Fibroblast of mammary gland (primary cell): ENCODE results near the gene RYR3.

ENCODE experiments used
- DNase-seq: peaks from one replicate; pipeline ENCODE4 v3.0.0-alpha.2; 2010; ENCODE audit warnings: low read depth
- H3K4me3 ChIP-seq: 2 replicates; pipeline ENCODE4 v1.5.1; 2011; ENCODE audit warnings: low read depth, mild to moderate bottlenecking, low read length, moderate library complexity; ENCODE audit not compliant: control insufficient read depth
- CTCF ChIP-seq: conservative IDR thresholded peaks from 2 replicates; pipeline ENCODE4 v1.5.1; 2011; ENCODE audit warnings: low read depth, low read length, inconsistent platforms; ENCODE audit not compliant: control insufficient read depth, insufficient read depth

RYR3 gene

DNA sequence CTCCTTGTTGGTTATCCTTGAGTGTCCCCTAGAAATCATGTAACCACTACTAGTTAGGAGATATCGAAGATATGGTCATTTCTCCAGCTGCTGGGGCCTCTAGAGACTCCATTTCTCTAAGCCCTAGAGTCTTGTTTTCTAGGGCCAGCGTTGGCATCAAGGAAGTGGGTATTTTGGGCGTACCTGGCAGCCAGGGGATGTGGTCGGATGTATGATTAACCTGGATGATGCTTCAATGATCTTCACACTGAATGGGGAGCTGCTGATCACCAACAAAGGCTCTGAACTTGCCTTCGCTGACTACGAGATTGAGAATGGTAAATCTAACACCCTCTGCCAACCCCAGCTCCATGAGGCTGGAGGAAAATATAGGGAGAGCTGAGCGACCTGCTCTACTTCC lies 325.5 kb downstream of the RYR3 start:
- TF ChIP-seq CTCF, result no peak
- H3K4me3 ChIP-seq, result no peak overlapping the region
- no peak for DNase-seq

DNA sequence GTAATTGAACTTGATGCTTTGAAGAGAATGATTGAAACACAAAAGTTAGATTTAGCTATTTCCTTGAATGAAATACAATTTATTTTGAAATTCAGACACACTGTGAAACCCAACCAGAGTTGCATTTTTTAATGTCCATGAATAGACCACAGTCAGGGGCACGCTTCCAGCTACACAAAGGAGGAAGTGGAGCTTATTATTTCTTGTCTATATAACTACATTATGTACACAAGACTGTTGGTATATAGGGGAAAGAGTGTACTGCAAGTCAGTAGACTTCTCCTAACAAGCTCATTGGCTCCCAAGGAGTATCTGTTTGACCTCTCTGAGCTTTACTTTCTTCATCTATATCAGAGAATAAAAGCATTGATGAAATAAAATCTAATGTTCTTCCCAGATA lies 326.2 kb downstream of the RYR3 start:
- no peak for TF ChIP-seq CTCF
- no peak overlapping the region for H3K4me3 ChIP-seq
- DNase-seq, result no peak

- DNase-seq, result no peak
- no peak for TF ChIP-seq CTCF
These were observed 327.7 kb downstream of the RYR3 start for GRCh38 chr15:33638453-33638852.

DNA sequence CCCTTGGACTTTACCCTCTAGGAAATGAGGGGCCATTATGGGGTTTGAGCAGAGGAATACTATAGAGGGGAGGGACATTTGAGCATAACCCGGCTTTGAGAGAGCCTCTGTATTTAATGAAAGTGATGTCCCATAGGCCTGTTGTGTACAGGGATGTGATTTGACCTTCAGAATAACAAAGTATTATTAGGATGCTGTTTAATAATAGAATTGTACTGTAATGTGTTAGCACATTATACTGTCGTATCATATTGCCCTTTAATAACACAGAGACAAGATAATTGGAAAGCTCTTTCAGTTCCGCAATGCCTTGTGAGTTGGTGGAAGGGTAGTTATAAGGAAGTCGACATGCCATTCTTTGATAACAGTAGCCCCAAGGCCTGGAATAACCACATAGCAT lies 328.3 kb downstream of the RYR3 start:
- no peak for TF ChIP-seq CTCF
- H3K4me3 ChIP-seq, result no peak overlapping the region
- DNase-seq, result no peak

More at GRCh38 chr15:33638453-33638852, 327.7 kb downstream of the RYR3 start:
- H3K4me3 ChIP-seq, result no peak overlapping the region

DNA sequence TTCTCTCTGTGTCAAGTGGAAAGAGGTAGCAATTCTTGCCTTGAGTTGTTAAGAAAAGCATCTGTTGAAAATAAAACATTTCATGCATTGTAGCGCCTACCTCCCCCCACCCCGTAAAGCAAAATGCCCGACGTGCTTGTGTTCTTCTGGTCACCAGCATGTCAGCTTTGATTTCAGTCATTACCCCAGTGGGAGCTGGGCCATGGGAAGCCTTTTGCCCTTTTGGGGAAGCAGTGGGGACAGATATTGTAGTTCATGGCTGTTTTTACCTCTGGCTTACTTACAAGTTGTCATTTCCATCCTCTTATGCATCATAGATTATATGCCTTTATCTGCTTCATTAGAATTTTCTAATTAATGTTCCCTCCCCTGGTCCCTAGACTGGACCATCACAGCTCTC lies 328.7 kb downstream of the RYR3 start:
- no peak overlapping the region for H3K4me3 ChIP-seq
- no peak for DNase-seq
- no peak for TF ChIP-seq CTCF

DNA sequence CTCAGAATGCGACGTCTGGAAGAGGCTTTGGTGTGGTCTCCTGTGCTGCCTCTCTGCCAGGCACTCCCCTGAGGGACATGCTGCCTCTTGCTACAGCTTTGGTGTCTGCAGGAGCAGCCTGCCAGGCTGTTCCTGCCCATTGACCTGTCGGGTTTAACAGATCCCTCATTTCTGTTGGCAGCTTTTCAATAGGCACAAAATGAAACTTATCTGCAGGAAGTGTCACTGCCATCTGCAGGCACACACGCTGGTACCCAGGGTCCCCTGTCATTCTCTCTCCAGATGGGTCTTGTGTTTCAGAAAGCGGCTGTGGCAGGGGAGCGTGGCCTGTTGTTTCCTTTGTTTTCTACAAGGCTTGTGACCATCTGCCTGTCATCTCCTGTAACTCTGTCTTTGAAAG lies 329.2 kb downstream of the RYR3 start:
- no peak for DNase-seq
- TF ChIP-seq CTCF, result no peak
- H3K4me3 ChIP-seq, result no peak overlapping the region

GRCh38 chr15:33641069-33641468 lies 330.3 kb downstream of the RYR3 start:
- TF ChIP-seq CTCF, result no peak
- DNase-seq, result no peak
- H3K4me3 ChIP-seq, result no peak overlapping the region
